IMR-90 (cell line): ENCODE measurements around the gene DOCK4. TPM values are rescaled to one million over a fixed set of nuclear protein-coding genes. Genes with fewer than 3 reads are reported as not detected.

Source experiments
- ATAC-seq: fragments of 200-7000 bp; cut with Tn5 transposase; 2 replicates; pipeline ENCODE4 v1.9.1; 2020; ENCODE audit warnings: low read depth, mild to moderate bottlenecking, moderate library complexity
- BruUV-seq: library from RNA; stranded (reverse); fragments of 400-500 nt; replicated peaks from 2 replicates; lab custom pipeline; 2021; lab: Mats Ljungman, UMichigan
- CTCF ChIA-PET: fragments of 300-600 bp; formaldehyde crosslinking; extraction: SDS; loops from one replicate; lab custom pipeline; 2021; ENCODE audit warnings: antibody characterized with exemption; lab: Yijun Ruan, JAX
- POLR2A ChIA-PET: fragments of 300-600 bp; sonication (Branson Sonifier 250); formaldehyde crosslinking; loops from one replicate; lab custom pipeline; 2022; ENCODE audit warnings: antibody characterized with exemption; ENCODE audit not compliant: unreplicated experiment; lab: Charles Lee
- DNase-seq: peaks from one replicate; pipeline ENCODE4 v3.0.0; 2013
- H2AFZ ChIP-seq: replicated peaks from 2 replicates; pipeline ENCODE3; 2013; ENCODE audit warnings: low read length, mild to moderate bottlenecking; ENCODE audit not compliant: poor library complexity
- H2AK5ac ChIP-seq: 2 replicates; pipeline ENCODE4 v1.6.1; 2013; ENCODE audit warnings: low read depth, low read length, inconsistent platforms
- H2AK9ac ChIP-seq: replicated peaks from 2 replicates; pipeline ENCODE3; 2013; ENCODE audit warnings: mild to moderate bottlenecking, low read depth, low read length, moderate library complexity; ENCODE audit not compliant: poor library complexity
- H2BK120ac ChIP-seq: 2 replicates; pipeline ENCODE4 v1.6.1; 2013; ENCODE audit warnings: low read depth, low read length, inconsistent platforms
- H2BK15ac ChIP-seq: 3 replicates; pipeline ENCODE4 v1.6.1; 2013; ENCODE audit warnings: low read depth, low read length, inconsistent platforms
- H2BK20ac ChIP-seq: 2 replicates; pipeline ENCODE4 v1.6.1; 2013; ENCODE audit warnings: low read depth, mild to moderate bottlenecking, inconsistent platforms, low read length, moderate library complexity
- H2BK5ac ChIP-seq: 2 replicates; pipeline ENCODE4 v1.6.1; 2013; ENCODE audit warnings: mild to moderate bottlenecking, low read depth, low read length, inconsistent platforms; ENCODE audit not compliant: poor library complexity, severe bottlenecking
- H3K14ac ChIP-seq: replicated peaks from 2 replicates; pipeline ENCODE4 v1.6.1; 2013; ENCODE audit warnings: low read depth, low read length, inconsistent platforms
- H3K18ac ChIP-seq: 2 replicates; pipeline ENCODE4 v1.6.1; 2013; ENCODE audit warnings: low read depth, low read length, control low read depth
- H3K23ac ChIP-seq: 2 replicates; pipeline ENCODE4 v1.6.1; 2013; ENCODE audit warnings: low read depth, low read length, inconsistent platforms
- H3K27ac ChIP-seq: 2 replicates; pipeline ENCODE4 v1.5.1; 2013; ENCODE audit warnings: mild to moderate bottlenecking, control low read depth, low read length; ENCODE audit not compliant: insufficient read depth
- H3K27me3 ChIP-seq: 2 replicates; pipeline ENCODE4 v1.6.1; 2013; ENCODE audit warnings: low read length; ENCODE audit not compliant: control insufficient read depth, insufficient read depth
- H3K36me3 ChIP-seq: 2 replicates; pipeline ENCODE4 v1.6.1; 2013; ENCODE audit warnings: low read length, mixed read lengths; ENCODE audit not compliant: control insufficient read depth, insufficient read depth
- H3K4ac ChIP-seq: 2 replicates; pipeline ENCODE4 v1.6.1; 2013; ENCODE audit warnings: low read depth, low read length, inconsistent platforms
- H3K4me1 ChIP-seq: 2 replicates; pipeline ENCODE4 v1.6.1; 2013; ENCODE audit warnings: low read length, mixed read lengths; ENCODE audit not compliant: control insufficient read depth, insufficient read depth
- H3K4me2 ChIP-seq: 2 replicates; pipeline ENCODE4 v1.6.1; 2013; ENCODE audit warnings: low read depth, mild to moderate bottlenecking, control low read depth, low read length, moderate library complexity
- H3K4me3 ChIP-seq: 2 replicates; pipeline ENCODE4 v1.5.1; 2013; ENCODE audit warnings: low read depth, mild to moderate bottlenecking, control low read depth, low read length, moderate library complexity; ENCODE audit not compliant: insufficient read depth
- H3K56ac ChIP-seq: 2 replicates; pipeline ENCODE4 v1.6.1; 2013; ENCODE audit warnings: low read length, inconsistent platforms; ENCODE audit not compliant: insufficient read depth; ENCODE audit errors: extremely low read depth
- H3K79me1 ChIP-seq, 2 experiments: 2 replicates each; pipeline ENCODE4 v1.6.1; 2013; ENCODE audit warnings: low read length in 2 of 2, inconsistent platforms in 1 of 2, low read depth in 1 of 2
- H3K9ac ChIP-seq: 2 replicates; pipeline ENCODE4 v1.6.1; 2013; ENCODE audit warnings: low read depth, low read length, control low read depth
- H3K9me1 ChIP-seq: 2 replicates; pipeline ENCODE4 v1.6.1; 2013; ENCODE audit warnings: low read length, inconsistent platforms; ENCODE audit not compliant: insufficient read depth
- H3K9me3 ChIP-seq: 2 replicates; pipeline ENCODE4 v1.6.1; 2013; ENCODE audit warnings: low read length; ENCODE audit not compliant: control insufficient read depth, insufficient read depth
- H4K20me1 ChIP-seq: 2 replicates; pipeline ENCODE4 v1.6.1; 2013; ENCODE audit warnings: low read length, inconsistent platforms; ENCODE audit not compliant: insufficient read depth
- H4K5ac ChIP-seq: 2 replicates; pipeline ENCODE4 v1.6.1; 2013; ENCODE audit warnings: mild to moderate bottlenecking, low read depth, low read length, control low read depth
- H4K8ac ChIP-seq, 2 experiments: 2 replicates each; pipeline ENCODE4 v1.6.1; 2013; ENCODE audit warnings: low read depth in 2 of 2, low read length in 2 of 2, control low read depth in 1 of 2, inconsistent platforms in 1 of 2
- H4K91ac ChIP-seq: 2 replicates; pipeline ENCODE4 v1.6.1; 2013; ENCODE audit warnings: low read depth, low read length, inconsistent platforms; ENCODE audit not compliant: insufficient read depth
- BHLHE40 ChIP-seq: fragments of 150-350 bp; IDR thresholded peaks from 2 replicates; pipeline ENCODE4 v1.6.1; 2016; ENCODE audit warnings: mild to moderate bottlenecking, low read depth, low read length
- CEBPB ChIP-seq: IDR thresholded peaks from 2 replicates; pipeline ENCODE4 v1.6.1; 2012; ENCODE audit warnings: low read depth, low read length, improper control_type of control experiment
- CHD1 ChIP-seq: IDR thresholded peaks from 2 replicates; pipeline ENCODE4 v1.6.1; 2012; ENCODE audit warnings: low read depth, low read length, improper control_type of control experiment
- ELK1 ChIP-seq: fragments of 150-350 bp; IDR thresholded peaks from 2 replicates; pipeline ENCODE4 v1.6.1; 2016; ENCODE audit warnings: low read depth, mild to moderate bottlenecking, low read length, moderate library complexity, borderline replicate concordance
- FOS ChIP-seq: fragments of 150-350 bp; IDR thresholded peaks from 2 replicates; pipeline ENCODE4 v1.6.1; 2016; ENCODE audit warnings: low read depth, low read length
- MAFK ChIP-seq: IDR thresholded peaks from 2 replicates; pipeline ENCODE4 v1.6.1; 2012; ENCODE audit warnings: low read depth, low read length, improper control_type of control experiment
- MAZ ChIP-seq: IDR thresholded peaks from 2 replicates; pipeline ENCODE4 v1.6.1; 2012; ENCODE audit warnings: low read depth, mild to moderate bottlenecking, low read length, improper control_type of control experiment, moderate library complexity, borderline replicate concordance
- MXI1 ChIP-seq: IDR thresholded peaks from 2 replicates; pipeline ENCODE4 v1.6.1; 2012; ENCODE audit warnings: low read depth, mild to moderate bottlenecking, low read length, moderate library complexity, borderline replicate concordance
- NFE2L2 ChIP-seq: fragments of 150-350 bp; IDR thresholded peaks from 2 replicates; pipeline ENCODE4 v1.6.1; 2016; ENCODE audit warnings: low read depth, mild to moderate bottlenecking, low read length
- POLR2A ChIP-seq: IDR thresholded peaks from 2 replicates; pipeline ENCODE4 v1.6.1; 2012; ENCODE audit warnings: mild to moderate bottlenecking, low read depth, low read length
- RAD21 ChIP-seq: IDR thresholded peaks from 2 replicates; pipeline ENCODE4 v1.6.1; 2012; ENCODE audit warnings: low read length, improper control_type of control experiment
- RCOR1 ChIP-seq: IDR thresholded peaks from 2 replicates; pipeline ENCODE4 v1.6.1; 2012; ENCODE audit warnings: mild to moderate bottlenecking, low read length, improper control_type of control experiment; ENCODE audit not compliant: insufficient replicate concordance
- RFX5 ChIP-seq: IDR thresholded peaks from 2 replicates; pipeline ENCODE4 v1.8.0; 2012; ENCODE audit warnings: low read depth, mild to moderate bottlenecking, low read length, moderate library complexity
- SMC3 ChIP-seq: fragments of 150-350 bp; IDR thresholded peaks from 2 replicates; pipeline ENCODE4 v1.6.1; 2016; ENCODE audit warnings: low read depth, mild to moderate bottlenecking, antibody characterized with exemption, low read length, moderate library complexity
- USF2 ChIP-seq: fragments of 150-350 bp; IDR thresholded peaks from 2 replicates; pipeline ENCODE4 v1.6.1; 2017; ENCODE audit warnings: mild to moderate bottlenecking, antibody characterized with exemption, low read length, low read depth
- WGBS, 2 experiments: methylation state at CpG; one replicate each; pipeline versions ENCODE4 v1.1.5 to v1.1.7; 2013; ENCODE audit warnings: missing lambda C conversion rate in 2 of 2; ENCODE audit not compliant: insufficient read length in 1 of 2; ENCODE audit errors: extremely low coverage in 2 of 2; 5-methylcytosine and 5-hydroxymethylcytosine counted together
- dilution Hi-C: fragments of 300-500 bp; cut with HindIII; formaldehyde crosslinking; loops from one replicate; pipeline ENCODE4 v1.14.3; 2018; ENCODE audit warnings: low sequenced_read_pairs; ENCODE audit not compliant: unreplicated experiment
- in situ Hi-C: fragments of 300-500 bp; cut with MboI; formaldehyde crosslinking; loops from 3 replicates; pipeline ENCODE4 v1.14.3; 2019; ENCODE audit warnings: low sequenced_read_pairs, inconsistent platforms, mixed read lengths
- intact Hi-C: fragments of 100-400 bp; cut with micrococcal nuclease; formaldehyde crosslinking; loops from 2 replicates; pipeline ENCODE4 v1.10.0; 2022
- polyA plus RNA-seq, 3 experiments: library from polyadenylated mRNA; depleted of rRNA; stranded (reverse); fragments of >200 nt; gene quantifications; 2 replicates each; pipeline ENCODE4 v1.2.3, GENCODE V29; 2012; ENCODE audit warnings: low replicate concordance in 1 of 3
- total RNA-seq: library from RNA; depleted of rRNA; stranded (reverse); fragments of >200 nt; gene quantifications from 2 replicates; pipeline ENCODE4 v1.2.3, GENCODE V29; 2012
- TF ChIP-seq, protein P1 (sequence below): conservative IDR thresholded peaks from 2 replicates; pipeline ENCODE4 v1.5.1; 2012; ENCODE audit warnings: mild to moderate bottlenecking, low read depth, low read length, improper control_type of control experiment

DOCK4 gene
- total and polyA plus RNA-seq, 2 of the 4 experiments (the other 2 are of a cell fraction): 4.4 to 12.2 TPM

DNA sequence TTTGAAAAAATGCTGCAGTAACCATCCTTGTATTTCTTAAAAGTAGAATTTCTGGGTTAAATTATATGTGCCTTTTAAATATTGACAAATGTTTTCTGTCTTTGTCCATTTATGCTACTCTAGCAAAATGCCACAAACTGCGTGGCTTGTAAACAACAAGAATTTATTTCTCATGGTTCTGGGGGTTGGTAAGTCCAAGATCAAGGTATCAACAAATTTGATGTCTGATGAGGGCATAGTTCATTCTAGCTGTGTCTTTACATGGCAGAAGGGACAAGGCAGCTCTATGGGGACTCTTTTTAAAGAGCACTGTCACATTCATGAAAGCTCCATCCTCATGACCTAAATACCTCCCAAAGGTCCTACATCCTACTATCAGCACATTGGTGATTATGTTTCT, 27.9 kb upstream of the DOCK4 start:
- dilution Hi-C loops: no loop called here

More for the DNA sequence above, 27.9 kb upstream of the DOCK4 start:
- Histone ChIP-seq H2AK5ac (no peak overlapping the region), H3K9me3 (no peaks in the 10 kb centered on the region), H3K4me1 (peaks cover 3% of the 10 kb centered on the region; the same call in 1 of the 2 replicates), H3K56ac (no peak overlapping the region), H2BK120ac (no peak overlapping the region), H3K36me3 (no peaks in the 10 kb centered on the region), H3K79me1 (peaks cover 25 to 30% of the 10 kb centered on the region in 2 experiments; a peak in 3 of 4 replicates), H2AK9ac (no peak overlapping the region), H3K27ac (no peak overlapping the region), H3K9me1 (0 out of 2 replicates have a peak, but pooled peaks cover 3% of the 10 kb centered on the region), H2BK5ac (no peak overlapping the region), H2AFZ (no peak overlapping the region), H3K18ac (no peak overlapping the region), H3K9ac (no peak overlapping the region), H3K4ac (no peak overlapping the region), H3K27me3 (no peaks in the 10 kb centered on the region), H3K4me2 (no peak overlapping the region), H4K20me1 (peaks cover 8% of the 10 kb centered on the region; the same call in 1 of the 2 replicates), H4K5ac (no peak overlapping the region), H2BK15ac (no peak overlapping the region), H3K4me3 (no peak overlapping the region), H3K14ac (no peak overlapping the region), H2BK20ac (no peak overlapping the region), H4K91ac (no peak overlapping the region), H4K8ac (no peak overlapping the region), H3K23ac (no peak overlapping the region)
- in situ Hi-C loops: no loop called here
- ChIA-PET CTCF (no interaction called here), POLR2A (no interaction called here)
- no peak for TF ChIP-seq USF2
- no peak for TF ChIP-seq FOS
- TF ChIP-seq CHD1: no peak
- TF ChIP-seq POLR2A: no peak
- no peak for TF ChIP-seq MAZ
- TF ChIP-seq RCOR1: no peak
- TF ChIP-seq CEBPB: no peak
- TF ChIP-seq ELK1: no peak
- no peak for TF ChIP-seq MAFK
- TF ChIP-seq, protein P1, sequence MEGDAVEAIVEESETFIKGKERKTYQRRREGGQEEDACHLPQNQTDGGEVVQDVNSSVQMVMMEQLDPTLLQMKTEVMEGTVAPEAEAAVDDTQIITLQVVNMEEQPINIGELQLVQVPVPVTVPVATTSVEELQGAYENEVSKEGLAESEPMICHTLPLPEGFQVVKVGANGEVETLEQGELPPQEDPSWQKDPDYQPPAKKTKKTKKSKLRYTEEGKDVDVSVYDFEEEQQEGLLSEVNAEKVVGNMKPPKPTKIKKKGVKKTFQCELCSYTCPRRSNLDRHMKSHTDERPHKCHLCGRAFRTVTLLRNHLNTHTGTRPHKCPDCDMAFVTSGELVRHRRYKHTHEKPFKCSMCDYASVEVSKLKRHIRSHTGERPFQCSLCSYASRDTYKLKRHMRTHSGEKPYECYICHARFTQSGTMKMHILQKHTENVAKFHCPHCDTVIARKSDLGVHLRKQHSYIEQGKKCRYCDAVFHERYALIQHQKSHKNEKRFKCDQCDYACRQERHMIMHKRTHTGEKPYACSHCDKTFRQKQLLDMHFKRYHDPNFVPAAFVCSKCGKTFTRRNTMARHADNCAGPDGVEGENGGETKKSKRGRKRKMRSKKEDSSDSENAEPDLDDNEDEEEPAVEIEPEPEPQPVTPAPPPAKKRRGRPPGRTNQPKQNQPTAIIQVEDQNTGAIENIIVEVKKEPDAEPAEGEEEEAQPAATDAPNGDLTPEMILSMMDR: no peak
- TF ChIP-seq RAD21: no peak
- TF ChIP-seq MXI1: no peak
- TF ChIP-seq RFX5: no peak
- no peak for TF ChIP-seq NFE2L2
- no peak for TF ChIP-seq BHLHE40
- no peak for TF ChIP-seq SMC3
- DNase-seq: no peak
- no peak for ATAC-seq
- no CpG with 5 or more reads among the region's 1 CpG for WGBS, 2 experiments
- intact Hi-C loops: no loop called here
- no TSS peak for BruUV-seq
